Smooth muscle cell of the brain vasculature (primary cell): ENCODE measurements around the gene XKR8.

Experiments
- DNase-seq: peaks from one replicate; pipeline ENCODE4 v3.0.0-alpha.2; 2012; ENCODE audit warnings: low read depth, low spot score

XKR8 gene

DNA sequence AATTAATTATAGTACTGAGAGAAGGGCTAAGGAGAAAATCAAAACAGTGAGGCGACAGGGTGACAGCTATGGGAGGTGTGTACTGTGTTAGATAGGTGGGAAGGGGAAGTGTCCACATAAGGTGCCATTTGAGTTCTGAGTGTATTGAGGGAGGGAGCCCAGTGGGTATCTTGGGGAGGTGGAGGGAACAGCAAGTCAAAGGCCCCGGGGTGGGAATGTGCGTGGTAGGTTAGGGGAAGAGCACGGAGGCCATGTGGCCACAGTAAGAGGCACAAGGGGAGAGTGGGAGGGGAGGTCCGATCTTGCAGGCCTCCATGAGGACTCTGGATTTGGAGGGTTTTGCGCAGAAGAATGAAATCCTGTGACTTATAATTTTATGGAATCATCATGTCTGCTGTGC is 3.0 kb upstream of the XKR8 start:
- no peak for DNase-seq

- DNase-seq, result no peak
Observed at GRCh38 chr1:27957655-27958054, 2.1 kb upstream of the XKR8 start.

DNA sequence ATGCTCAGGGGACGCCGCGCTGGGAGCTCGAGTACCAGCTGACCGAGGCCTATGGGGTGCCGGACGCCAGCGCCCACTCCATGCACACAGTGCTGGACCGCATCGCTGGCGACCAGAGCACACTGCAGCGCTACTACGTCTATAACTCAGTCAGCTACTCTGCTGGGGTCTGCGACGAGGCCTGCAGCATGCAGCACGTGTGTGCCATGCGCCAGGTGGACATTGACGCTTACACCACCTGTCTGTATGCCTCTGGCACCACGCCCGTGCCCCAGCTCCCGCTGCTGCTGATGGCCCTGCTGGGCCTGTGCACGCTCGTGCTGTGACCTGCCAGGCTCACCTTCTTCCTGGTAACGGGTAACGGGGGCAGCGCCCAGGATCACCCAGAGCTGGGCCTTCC is 1.3 kb upstream of the XKR8 start:
- DNase-seq, result no peak

- no peak for DNase-seq
Observed at GRCh38 chr1:27960762-27961645, 1.2 kb downstream of the XKR8 start.

GRCh38 chr1:27961646-27962221 is 2.0 kb downstream of the XKR8 start:
- no peak for DNase-seq

DNA sequence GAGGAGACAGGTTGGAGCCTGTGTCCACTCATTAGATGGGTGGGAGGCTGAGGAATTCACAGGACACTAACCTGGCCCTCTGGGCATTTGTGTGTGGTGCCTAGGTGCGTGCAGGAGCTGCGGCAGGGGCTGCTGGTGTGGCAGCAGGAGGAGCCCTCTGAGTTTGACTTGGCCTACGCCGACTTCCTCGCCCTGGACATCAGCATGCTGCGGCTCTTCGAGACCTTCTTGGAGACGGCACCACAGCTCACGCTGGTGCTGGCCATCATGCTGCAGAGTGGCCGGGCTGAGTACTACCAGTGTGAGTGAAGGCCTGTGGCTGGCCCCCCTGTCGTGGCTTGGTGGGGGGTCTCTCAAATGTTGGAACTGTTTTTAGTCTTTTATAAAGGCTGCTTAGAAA is 3.6 kb downstream of the XKR8 start:
- no peak for DNase-seq

DNA sequence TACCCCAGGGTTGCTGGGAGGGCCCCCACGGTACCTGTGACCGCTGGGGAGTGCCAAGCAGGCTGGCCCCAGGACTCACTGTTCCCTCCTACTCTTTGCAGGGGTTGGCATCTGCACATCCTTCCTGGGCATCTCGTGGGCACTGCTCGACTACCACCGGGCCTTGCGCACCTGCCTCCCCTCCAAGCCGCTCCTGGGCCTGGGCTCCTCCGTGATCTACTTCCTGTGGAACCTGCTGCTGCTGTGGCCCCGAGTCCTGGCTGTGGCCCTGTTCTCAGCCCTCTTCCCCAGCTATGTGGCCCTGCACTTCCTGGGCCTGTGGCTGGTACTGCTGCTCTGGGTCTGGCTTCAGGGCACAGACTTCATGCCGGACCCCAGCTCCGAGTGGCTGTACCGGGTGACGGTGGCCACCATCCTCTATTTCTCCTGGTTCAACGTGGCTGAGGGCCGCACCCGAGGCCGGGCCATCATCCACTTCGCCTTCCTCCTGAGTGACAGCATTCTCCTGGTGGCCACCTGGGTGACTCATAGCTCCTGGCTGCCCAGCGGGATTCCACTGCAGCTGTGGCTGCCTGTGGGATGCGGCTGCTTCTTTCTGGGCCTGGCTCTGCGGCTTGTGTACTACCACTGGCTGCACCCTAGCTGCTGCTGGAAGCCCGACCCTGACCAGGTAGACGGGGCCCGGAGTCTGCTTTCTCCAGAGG is 6.8 kb downstream of the XKR8 start:
- no peak for DNase-seq

GRCh38 chr1:27967106-27967883 is 7.5 kb downstream of the XKR8 start:
- DNase-seq, result no peak

DNA sequence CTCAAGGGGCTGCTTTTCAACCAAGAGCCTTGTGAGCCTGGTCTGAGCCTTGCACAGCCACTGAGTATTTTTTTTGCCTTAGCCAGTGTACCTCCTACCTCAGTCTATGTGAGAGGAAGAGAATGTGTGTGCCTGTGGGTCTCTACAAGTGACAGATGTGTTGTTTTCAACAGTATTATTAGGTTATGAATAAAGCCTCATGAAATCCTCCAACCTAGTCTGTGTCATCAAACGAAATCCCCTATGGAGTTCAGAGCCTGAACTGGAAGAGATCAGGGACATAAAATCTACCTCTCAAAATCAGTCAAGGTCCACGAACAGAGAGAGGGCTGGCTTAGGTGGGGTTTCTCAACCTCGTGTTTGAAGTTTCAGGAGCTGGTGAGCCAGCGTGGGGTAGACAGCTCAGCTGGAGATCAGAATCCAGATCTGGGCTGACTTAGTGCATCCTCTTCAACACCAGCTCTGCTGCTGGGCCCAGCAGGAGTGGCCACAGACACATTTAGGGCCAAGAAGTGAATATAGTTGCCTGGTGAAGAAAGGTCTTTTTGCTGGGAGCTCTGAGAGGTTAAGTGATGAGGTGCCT is 8.2 kb downstream of the XKR8 start:
- no peak for DNase-seq

DNA sequence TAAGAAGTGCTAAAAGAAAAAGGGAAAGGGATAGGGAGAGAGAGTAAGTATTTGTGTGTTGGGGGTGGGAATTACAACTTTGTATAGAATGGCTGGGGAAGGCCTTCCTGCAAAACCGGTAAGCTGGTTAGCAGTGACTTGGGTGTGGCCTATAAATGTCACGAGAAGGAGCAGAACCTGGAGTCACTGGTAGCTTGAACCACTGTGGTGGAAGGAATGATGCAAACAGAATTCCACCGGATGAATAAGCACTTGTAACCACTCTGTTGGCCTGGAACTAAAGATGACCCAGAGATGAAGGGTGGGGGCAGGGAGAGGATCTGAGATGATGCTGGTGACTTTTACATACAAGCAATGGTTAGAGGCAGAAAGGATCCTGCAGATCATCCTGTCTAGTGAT is 8.9 kb downstream of the XKR8 start:
- DNase-seq, result no peak

- DNase-seq, result no peak
Observed at GRCh38 chr1:27970401-27970800, 10.6 kb downstream of the XKR8 start.

- no peak for DNase-seq
Observed at GRCh38 chr1:27971674-27972073, 11.9 kb downstream of the XKR8 start.

DNA sequence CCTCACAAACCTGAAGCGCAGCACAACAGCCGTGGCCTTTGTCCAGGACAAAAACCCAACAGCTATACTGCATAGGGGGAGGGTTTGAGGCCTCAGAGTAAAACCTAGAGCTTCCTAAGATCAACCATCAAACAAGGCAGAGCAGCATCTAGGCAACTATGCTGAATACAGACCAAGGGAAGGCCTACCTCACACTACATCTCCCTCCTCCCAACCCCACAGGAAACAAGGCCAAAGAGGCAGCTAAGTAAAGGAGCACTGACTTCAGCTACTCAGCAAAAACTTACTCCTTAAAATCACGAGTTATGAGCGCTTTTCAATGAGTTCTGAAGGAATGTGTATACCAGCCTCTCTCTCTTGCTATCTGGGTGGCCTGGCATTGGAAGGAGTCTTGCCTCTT is 12.4 kb downstream of the XKR8 start:
- no peak for DNase-seq

DNA sequence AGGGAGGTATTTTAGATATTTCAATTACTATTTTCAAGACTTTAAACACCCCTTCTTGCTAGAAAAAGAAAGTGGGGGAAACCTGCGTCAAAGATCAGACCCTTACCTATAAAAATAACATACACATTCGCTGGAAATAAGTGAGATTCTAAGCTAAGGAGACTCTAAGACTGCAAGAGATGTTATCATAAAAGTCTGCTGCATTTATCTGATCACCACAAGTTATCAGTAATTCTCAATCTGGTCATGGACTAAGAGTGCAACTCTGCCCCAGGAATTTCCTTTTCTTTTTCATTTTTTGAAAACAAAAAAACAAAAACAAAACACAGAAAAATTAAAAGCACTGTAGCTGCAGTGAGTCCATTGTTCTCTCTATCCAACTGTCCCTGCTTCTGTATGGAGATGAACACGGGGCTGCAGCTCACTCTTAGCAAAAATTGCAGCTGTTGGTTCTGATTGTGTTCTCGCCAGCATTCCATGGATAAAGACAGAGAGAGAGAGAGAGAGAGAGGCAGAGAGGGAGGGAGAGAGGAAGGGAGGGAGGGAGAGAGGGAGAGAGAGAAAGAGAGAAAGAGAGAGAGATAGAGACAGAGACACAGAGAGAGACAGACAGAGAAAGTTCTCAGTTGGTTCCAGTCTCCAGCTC is 14.1 kb downstream of the XKR8 start:
- DNase-seq, result no peak

DNA sequence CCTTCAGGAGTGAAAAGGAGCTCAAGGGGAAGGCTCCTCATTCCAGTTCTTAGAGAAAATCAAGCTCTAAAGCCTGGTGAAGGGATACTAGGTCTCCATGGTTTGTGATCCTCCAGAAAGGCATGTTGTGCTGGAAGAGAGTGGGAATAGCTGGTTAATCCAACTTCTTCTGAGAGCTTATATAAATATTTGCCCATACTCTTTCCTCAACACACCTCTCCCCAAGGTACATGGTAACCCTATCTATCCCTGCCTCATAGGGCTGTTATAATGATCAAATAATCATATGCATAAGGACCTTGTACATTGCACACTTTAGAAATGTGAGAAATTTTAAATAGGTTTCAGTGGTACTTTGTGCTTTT is 14.6 kb downstream of the XKR8 start:
- DNase-seq, result no peak

DNA sequence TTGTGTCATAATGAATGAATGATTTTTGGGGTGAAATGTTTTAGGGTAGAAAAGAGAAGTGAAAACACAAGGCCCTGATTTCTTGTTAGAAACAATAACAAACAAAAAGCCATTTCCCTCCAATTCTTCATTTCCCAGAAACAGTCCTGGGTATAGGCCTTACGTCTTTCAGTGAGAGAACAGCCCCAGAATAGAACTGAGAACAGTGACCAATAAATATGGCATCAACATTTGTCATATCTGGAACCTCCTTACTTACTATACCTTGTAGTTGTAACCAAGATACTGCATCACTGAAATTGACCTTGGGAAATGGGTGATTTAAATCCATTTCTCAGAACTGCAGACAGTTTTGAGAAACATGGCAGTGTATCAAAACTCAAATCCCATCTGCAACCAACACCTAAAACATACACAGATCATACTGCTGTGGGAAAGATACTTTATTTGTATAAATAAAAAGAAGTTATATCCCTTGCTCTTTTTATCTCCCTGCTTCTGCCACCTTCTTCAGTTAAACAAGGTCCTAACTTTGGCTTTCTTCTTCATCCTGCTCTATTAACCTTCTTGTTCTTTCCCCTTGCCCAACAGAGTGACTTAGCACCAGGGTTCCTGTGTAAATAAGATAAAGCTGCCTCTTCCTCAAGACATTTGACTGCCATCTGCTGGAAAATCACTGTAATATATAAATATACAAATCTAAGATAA is 19.5 kb downstream of the XKR8 start:
- DNase-seq, result no peak

DNA sequence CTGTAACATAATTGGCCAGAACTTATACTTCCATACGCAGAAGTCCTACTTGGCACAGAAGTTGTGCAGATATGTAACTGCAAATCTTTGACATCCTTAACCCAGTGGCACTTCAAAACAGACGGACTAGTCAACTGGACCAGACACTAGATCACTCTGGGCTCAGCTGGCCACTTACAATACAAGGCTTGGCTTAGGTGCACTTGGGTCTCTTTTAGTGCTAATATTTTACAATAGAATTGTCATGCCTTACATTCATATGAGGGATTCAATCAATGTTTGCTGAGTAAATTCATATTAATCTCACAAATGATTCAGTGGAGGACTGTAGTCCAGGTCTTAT is 20.1 kb downstream of the XKR8 start:
- no peak for DNase-seq

DNA sequence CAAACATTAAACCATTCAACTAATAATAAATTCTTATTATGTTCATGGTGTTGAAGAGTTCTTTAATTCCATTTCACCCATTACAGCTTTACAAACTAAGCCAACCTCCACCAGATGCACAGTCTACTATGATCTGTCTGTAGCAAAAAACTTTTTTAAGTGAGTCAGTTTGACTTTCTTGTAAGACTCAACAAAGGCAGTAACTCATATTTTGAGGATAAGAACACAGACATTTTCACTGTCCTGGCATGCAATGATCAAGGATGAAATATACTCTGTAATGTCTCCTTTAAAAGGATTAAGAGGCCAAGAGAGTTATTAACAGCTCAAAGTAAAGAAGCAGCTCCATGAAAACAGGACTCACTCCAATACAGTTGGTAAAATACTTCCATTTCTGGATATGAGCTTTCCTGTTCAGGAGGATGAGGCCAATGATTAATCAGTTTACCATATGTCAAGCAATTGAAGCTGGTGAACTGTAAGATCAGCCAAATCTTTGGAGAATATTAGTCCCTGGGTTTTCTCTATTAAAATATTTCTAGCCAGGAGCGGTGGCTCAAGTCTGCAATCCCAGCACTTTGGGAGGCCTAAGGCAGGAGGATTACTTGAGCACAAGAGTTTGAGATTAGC is 20.6 kb downstream of the XKR8 start:
- no peak for DNase-seq

- no peak for DNase-seq
Observed at GRCh38 chr1:27981145-27981544, 21.4 kb downstream of the XKR8 start.

- DNase-seq, result no peak
Observed at GRCh38 chr1:27990920-27991537, 31.3 kb downstream of the XKR8 start.
